Measurements from ENCODE around the gene TTLL10. TPM values are rescaled to one million over a fixed set of nuclear protein-coding genes. Genes with fewer than 3 reads are reported as not detected.

TTLL10 gene
- total and polyA plus RNA-seq, 2 of the 4 experiments (the other 2 are of a cell fraction), result not detected

DNA sequence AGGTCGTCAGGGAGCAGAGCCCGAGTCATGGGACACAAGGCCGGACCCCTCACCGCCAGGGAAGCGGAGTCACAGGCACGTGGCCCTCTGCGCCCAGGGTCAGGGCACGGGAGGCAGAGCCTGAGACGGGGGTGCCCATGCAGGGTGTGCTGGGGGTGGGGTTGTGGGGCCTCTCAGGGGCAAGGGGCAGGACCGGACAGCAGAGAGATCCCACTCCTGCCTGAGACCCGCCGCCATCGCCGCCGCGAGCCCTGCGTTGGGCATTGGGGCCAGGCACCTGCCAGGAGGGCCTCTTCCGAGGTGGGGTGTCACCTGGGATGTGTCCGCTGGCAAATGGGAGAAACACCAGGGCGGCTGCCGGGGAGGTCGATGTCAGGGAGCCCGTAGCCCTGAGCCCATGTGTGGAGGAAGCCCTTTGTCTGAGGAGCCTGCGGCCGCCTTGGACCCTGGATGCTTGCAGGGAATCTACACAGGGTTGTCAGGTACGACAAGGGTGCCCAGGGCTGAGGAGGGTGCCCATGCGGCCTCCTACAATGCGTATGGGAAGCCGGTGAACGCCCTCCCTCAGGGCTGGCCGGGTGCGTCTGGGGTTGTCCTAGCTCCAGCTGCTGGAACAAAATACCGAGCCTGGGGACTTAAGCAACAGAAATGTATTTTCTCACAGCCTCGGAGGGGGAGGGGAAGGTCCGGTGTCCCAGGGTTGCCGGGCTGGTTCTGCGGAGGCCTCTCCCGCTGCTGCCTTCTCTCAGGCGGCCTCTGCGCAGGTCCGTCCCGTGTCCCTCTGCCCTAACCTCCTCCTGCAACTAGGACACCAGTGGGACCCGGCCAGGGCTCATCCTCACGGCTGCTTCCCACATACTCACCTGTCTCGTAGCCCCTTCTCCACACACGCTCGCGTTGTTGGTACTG is 41.4 kb upstream of the TTLL10 start:
- Histone ChIP-seq H2AK9ac (replicated peaks; ENCODE audit: low read depth, low read length, poor library complexity) (no peak overlapping the region), H4K20me1 (ENCODE audit: insufficient read depth, low read length) (no peaks in the 10 kb centered on the region), H4K5ac (ENCODE audit: low read depth, low read length) (no peak overlapping the region), H2BK5ac (ENCODE audit: low read depth, low read length, poor library complexity, severe bottlenecking) (no peak overlapping the region), H3K4me3 (ENCODE audit: insufficient read depth, low read depth, low read length) (no peak overlapping the region), H3K27me3 (ENCODE audit: control insufficient read depth, insufficient read depth, low read length) (peaks cover 16% of the 10 kb centered on the region), H3K4me2 (ENCODE audit: low read depth, low read length) (no peak overlapping the region), H3K56ac (ENCODE audit: extremely low read depth, insufficient read depth, low read length) (no peak overlapping the region), H3K23ac (ENCODE audit: low read depth, low read length) (no peak overlapping the region), H3K18ac (ENCODE audit: low read depth, low read length) (no peak overlapping the region), H3K9me3 (ENCODE audit: control insufficient read depth, insufficient read depth, low read length) (no peaks in the 10 kb centered on the region), H2AK5ac (ENCODE audit: low read depth, low read length) (no peak overlapping the region), H3K4ac (ENCODE audit: low read depth, low read length) (no peak overlapping the region), H2BK20ac (ENCODE audit: low read depth, low read length) (no peak overlapping the region), H3K14ac (replicated peaks; ENCODE audit: low read depth, low read length) (no peak overlapping the region), H2BK120ac (ENCODE audit: low read depth, low read length) (no peak overlapping the region), H4K8ac (ENCODE audit: low read depth in 2 of 2, low read length in 2 of 2) (no peak overlapping the region), H4K91ac (ENCODE audit: insufficient read depth, low read depth, low read length) (no peak overlapping the region), H2BK15ac (ENCODE audit: low read depth, low read length) (no peak overlapping the region), H3K9me1 (ENCODE audit: insufficient read depth, low read length) (no peaks in the 10 kb centered on the region), H3K79me1 (ENCODE audit: low read depth in 1 of 2, low read length in 2 of 2) (no peaks in the 10 kb centered on the region), H2AFZ (replicated peaks; ENCODE audit: low read length, poor library complexity) (no peak overlapping the region), H3K9ac (ENCODE audit: low read depth, low read length) (no peak overlapping the region), H3K36me3 (ENCODE audit: control insufficient read depth, insufficient read depth, low read length) (no peaks in the 10 kb centered on the region), H3K4me1 (ENCODE audit: control insufficient read depth, insufficient read depth, low read length) (no peaks in the 10 kb centered on the region), H3K27ac (ENCODE audit: insufficient read depth, low read length) (no peak overlapping the region)
- dilution Hi-C loops (cut with HindIII; ENCODE audit: low sequenced_read_pairs, unreplicated experiment), result no loop called here
- ChIA-PET POLR2A (ENCODE audit: unreplicated experiment) (no interaction called here), CTCF (no interaction called here)
- in situ Hi-C loops (cut with MboI; ENCODE audit: low sequenced_read_pairs), result no loop called here
- DNase-seq, result no peak
- WGBS, 2 experiments (ENCODE audit: extremely low coverage in 2 of 2, insufficient read length in 1 of 2), result 82% methylated on average over 9 of the region's 48 CpGs; no CpG with 5 or more reads in 1 of the 2 experiments
- no TSS peak for BruUV-seq (replicated peaks)
- TF ChIP-seq RCOR1 (IDR thresholded peaks at IDR 0.05; ENCODE audit: insufficient replicate concordance, low read length) (no peak), MAFK (IDR thresholded peaks at IDR 0.05; ENCODE audit: low read depth, low read length) (no peak), SMC3 (IDR thresholded peaks at IDR 0.05; ENCODE audit: low read depth, low read length) (no peak)
- ATAC-seq (ENCODE audit: low read depth), result no peak
- intact Hi-C loops (cut with micrococcal nuclease), result no loop called here
